NOMO-1 treated with DMSO at 0.1 percent for 48 hours (cell line): ENCODE data around the gene C4BPB.

Experiments used
- DNase-seq: peaks from one replicate; lab custom pipeline; 2025; ENCODE audit not compliant: unreplicated experiment; lab: John Stamatoyannopoulos, UW

Gene C4BPB

GRCh38 chr1:207081088-207081487, 7.6 kb upstream of the C4BPB start:
- DNase-seq: no peak

- no peak for DNase-seq
Measured at GRCh38 chr1:207081806-207082205, 6.9 kb upstream of the C4BPB start.

GRCh38 chr1:207084232-207084631, 4.4 kb upstream of the C4BPB start:
- DNase-seq: no peak

GRCh38 chr1:207084701-207085180, 3.9 kb upstream of the C4BPB start:
- DNase-seq: peak; percentile 46

- no peak for DNase-seq
Measured at GRCh38 chr1:207085887-207086286, 2.8 kb upstream of the C4BPB start.

- no peak for DNase-seq
Measured at GRCh38 chr1:207088161-207088560, 499 bp upstream of the C4BPB start.

GRCh38 chr1:207089627-207090355, 1.1 kb downstream of the C4BPB start:
- DNase-seq: no peak

GRCh38 chr1:207091200-207091908, 2.7 kb downstream of the C4BPB start:
- DNase-seq: peak; percentile 7

GRCh38 chr1:207093944-207094343, 5.3 kb downstream of the C4BPB start:
- no peak for DNase-seq

- no peak for DNase-seq
Measured at GRCh38 chr1:207097871-207098324, 9.2 kb downstream of the C4BPB start.

GRCh38 chr1:207101720-207102119, 13.1 kb downstream of the C4BPB start:
- no peak for DNase-seq

- no peak for DNase-seq
Measured at GRCh38 chr1:207102146-207102545, 13.5 kb downstream of the C4BPB start.

- DNase-seq: no peak
Measured at GRCh38 chr1:207102659-207103058, 14.0 kb downstream of the C4BPB start.

GRCh38 chr1:207103892-207104373, 15.3 kb downstream of the C4BPB start, which contains the start of gene C4BPA:
TSS of gene C4BPA (plus strand) at chr1:207104233. CDS start at chr1:207113026, 8,793 bp downstream.
- peak; percentile 79 for DNase-seq

GRCh38 chr1:207109004-207109403, 20.3 kb downstream of the C4BPB start:
- DNase-seq: no peak

- no peak for DNase-seq
Measured at GRCh38 chr1:207112616-207113296, 24.1 kb downstream of the C4BPB start.

GRCh38 chr1:207115269-207115668, 26.6 kb downstream of the C4BPB start:
- DNase-seq: no peak

GRCh38 chr1:207124389-207124788, 35.7 kb downstream of the C4BPB start:
- no peak for DNase-seq

GRCh38 chr1:207128336-207128921, 39.8 kb downstream of the C4BPB start:
- no peak for DNase-seq

GRCh38 chr1:207129053-207129452, 40.4 kb downstream of the C4BPB start:
- no peak for DNase-seq
